HG02571 (cell line): ENCODE data around the gene RHCE.
"Not testable (repeated sequence)": the region's sequence is repeated elsewhere in the genome, so short reads cannot be mapped to it uniquely, and the experiment has no call there.

Source experiments
- ATAC-seq: cut with Tn5 transposase; IDR thresholded peaks from one replicate; pipeline ENCODE4 v1.9.1; 2021; ENCODE audit warnings: mild to moderate bottlenecking, moderate library complexity; ENCODE audit not compliant: unreplicated experiment

RHCE gene

DNA sequence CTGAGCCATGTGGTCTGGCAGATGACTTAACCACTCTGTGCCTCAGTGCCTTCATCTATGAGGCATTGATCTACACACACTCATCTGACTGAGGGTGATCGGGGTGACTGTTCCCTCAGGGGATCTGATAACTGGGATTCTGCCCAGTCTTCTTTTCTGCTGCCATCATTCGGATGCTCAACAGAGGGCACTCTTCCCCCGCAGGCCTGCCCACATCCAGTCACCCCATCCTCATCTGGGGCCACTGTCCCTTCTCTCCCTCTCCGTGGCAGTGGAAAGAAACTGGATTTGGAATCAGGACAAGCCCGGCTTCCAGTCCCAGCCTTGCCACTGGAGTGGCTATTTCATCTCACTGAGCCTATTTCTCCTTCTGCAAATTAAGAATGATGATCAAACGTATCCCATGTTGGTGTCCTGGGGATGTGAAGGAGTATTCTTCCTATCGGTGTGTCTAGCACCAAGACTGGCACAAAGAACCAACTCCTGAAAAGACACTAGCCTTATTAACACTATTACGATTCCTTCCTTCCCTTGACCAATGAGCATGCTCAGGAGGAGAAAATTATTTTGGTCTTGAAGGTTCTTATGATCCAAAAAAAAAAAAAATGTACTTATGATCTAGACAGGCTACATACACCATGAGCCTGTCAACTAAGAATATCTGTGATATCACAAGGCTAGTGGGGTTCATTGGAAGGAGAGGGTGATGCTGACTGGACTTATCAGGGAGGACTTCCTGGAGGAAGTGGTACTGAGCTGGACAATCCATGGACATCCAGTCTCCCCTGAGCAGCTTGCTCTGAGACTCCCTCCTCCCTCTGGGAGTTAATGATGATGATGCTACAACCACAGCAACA lies 17.4 kb downstream of the RHCE start:
- not testable (repeated sequence) for ATAC-seq

- ATAC-seq, result not testable (repeated sequence)
These were observed 22.5 kb downstream of the RHCE start for GRCh38 chr1:25398079-25398478.

DNA sequence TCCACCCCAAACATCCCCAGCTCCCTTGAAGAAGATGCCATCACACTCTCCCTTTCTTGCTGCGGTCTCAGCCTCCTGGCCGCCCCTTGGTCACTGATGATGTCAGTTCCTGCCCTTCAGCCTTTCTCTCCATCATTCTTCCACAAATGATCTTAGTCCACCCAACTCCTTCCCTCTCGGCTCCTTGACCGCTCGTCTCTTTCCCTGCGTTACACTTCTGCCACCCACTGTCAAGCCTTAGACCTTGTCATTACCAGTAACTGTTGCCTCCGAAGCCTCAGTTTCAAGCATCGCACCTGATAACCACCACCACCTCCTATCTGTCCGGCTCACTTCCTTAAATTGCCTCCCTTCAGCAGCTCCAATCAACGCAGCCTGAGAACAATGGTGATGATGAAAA lies 23.1 kb downstream of the RHCE start:
- ATAC-seq, result not testable (repeated sequence)

DNA sequence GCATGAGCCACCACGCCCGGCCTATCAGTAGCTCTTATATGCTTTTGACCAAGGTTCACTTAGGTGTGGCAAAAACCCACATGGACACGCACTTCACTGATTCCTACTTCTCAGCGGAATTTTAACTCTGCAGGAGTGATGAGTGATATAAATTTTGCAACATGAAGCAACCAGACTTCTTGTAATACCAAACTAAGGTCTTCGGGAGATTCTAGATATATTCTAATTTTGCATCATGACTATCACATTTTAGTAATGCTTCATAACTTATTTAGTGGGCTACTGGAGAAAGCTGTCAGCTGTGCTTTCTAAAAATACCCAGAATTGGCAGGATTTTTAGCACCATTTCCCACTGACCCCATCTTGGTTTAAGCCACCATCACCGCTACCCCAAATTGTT lies 27.8 kb downstream of the RHCE start:
- no peak for ATAC-seq

DNA sequence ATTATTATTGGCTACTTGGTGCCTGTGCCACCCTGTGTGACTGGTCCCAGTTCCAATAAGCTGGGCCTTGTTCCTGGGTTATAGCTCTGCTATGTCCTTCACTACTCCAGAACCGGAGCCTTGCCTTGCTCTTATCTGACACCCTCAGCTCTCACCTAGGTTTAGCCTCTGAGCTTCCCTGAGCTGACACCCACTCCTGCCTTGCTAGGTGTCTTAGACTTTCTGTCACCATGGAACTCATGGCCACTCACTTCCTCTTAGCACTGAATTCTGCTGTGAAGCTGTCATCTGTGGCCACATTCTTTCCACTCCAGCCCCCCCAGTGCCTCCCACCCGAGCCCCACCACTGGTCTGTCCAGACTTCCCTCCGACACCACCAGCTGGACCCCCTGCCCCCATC lies 30.9 kb downstream of the RHCE start:
- ATAC-seq, result not testable (repeated sequence)

DNA sequence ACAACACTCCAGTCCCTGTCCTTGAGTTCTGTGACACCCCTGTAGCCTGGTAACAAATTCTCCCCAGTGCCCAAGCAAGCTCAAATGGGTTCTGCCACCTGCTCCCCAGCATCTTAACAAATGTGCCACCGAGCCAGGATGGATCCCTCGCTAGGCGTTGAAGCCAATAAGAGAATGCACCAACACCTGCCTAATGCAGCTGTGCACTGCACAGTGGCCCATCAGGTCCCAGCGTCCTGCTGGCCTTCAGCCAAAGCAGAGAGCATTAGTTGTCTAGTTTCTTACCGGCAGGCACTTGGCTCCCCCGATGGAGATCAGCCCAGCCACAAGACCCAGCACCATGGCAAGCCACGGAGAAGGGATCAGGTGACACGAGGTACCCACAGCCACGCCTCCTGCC lies 31.9 kb downstream of the RHCE start:
- not testable (repeated sequence) for ATAC-seq

GRCh38 chr1:25387096-25387495 lies 33.5 kb downstream of the RHCE start:
- ATAC-seq, result not testable (repeated sequence)

DNA sequence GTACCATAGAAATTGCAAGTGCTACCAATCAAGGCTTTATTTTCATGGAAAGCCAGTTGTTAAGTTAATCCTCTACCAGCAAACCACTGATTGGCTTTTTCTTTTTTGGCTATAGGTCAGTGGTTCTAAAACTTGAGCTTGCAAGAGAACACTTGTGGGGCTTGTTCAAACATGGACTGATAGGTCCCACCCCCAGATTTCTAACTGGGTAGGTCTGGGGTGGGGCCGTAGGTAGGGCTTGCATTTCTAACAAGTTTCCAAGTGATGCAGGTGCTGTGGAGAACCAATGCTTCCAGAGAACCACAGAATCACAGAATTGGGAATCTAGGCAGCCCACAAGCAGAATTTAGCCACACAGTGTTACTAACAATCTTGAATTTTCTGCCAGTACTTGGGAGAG lies 36.8 kb downstream of the RHCE start:
- ATAC-seq, result not testable (repeated sequence)

DNA sequence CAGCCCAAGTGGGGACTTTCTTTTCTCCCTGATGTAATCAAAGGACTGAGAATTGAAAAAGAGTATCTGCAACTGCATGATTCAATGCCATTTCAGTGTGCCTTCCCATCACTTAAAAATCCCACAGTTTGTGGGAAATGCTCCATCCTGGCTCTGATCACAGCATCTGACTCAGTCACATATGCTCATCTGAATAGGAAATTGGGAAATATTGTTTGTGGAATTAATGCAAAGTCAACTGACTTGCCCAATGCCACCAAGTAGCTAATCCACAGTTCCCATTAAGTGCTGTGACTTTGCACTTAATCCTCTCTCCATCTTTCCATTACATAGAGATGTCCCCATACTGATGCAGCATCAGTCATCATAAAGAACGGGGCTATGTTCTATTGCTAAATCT lies 37.5 kb downstream of the RHCE start:
- ATAC-seq, result not testable (repeated sequence)

- ATAC-seq, result not testable (repeated sequence)
These were observed 38.1 kb downstream of the RHCE start for GRCh38 chr1:25382543-25382942.

GRCh38 chr1:25378367-25378766 lies 42.3 kb downstream of the RHCE start:
- ATAC-seq, result not testable (repeated sequence)

DNA sequence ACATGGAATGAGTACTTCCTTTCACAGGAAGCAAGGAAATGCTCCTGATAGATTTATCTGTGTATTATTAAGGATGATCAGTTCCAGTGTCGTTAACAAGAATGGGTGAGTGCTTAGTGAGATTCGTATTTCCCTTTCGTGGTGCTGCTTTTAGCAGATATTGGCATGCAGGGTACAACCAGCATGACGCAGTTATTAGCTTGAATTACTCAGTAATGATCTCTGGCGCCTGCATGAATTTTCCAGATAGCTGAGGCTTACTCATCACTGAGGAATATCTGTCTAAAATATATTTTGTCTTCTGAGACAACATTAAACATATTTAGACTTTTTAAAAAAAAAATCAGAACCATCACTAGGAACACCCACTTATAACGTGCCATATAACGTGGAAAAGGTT lies 48.9 kb downstream of the RHCE start:
- ATAC-seq, result not testable (repeated sequence)

GRCh38 chr1:25369691-25370271 lies 50.8 kb downstream of the RHCE start:
- not testable (repeated sequence) for ATAC-seq

DNA sequence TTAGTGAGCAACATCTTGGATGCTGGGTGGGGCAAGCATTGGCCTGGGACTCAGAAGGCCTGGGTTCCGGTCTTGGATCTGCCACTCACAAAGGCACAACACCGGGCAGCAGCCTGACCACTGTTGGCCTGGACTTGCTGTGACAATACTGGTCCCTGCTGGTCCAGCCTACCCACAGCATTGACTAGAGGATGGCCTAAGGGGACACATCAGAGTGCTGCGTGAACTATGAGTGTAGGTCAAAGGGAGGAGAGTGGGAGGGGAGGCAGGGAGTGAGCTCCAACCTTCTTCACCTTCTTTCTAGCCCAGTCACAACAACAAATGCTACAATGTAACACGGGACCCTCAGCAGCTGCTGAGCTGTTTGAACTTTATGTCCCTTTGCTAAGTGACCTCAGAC lies 51.4 kb downstream of the RHCE start:
- ATAC-seq, result no peak

- not testable (repeated sequence) for ATAC-seq
These were observed 57.7 kb downstream of the RHCE start for GRCh38 chr1:25362634-25363559.

DNA sequence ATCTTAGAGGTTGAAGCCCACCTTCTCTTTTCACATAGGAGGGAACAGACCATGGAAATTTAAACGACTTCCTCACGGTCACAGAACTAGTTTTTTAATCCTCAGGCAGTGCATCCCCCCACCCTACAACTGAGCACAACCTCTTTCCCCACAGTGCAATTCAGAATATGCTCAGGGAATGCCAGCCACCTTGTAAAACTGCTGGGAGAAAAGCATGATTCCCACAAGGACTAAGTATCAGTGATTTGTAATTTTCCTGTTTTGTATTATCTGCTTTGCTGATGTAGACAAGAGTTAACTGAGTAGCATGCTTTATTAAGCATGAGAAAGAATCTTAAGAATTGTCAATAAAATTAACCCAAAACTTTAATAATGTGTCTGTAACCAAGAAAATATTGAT lies 58.7 kb downstream of the RHCE start:
- ATAC-seq, result no peak

DNA sequence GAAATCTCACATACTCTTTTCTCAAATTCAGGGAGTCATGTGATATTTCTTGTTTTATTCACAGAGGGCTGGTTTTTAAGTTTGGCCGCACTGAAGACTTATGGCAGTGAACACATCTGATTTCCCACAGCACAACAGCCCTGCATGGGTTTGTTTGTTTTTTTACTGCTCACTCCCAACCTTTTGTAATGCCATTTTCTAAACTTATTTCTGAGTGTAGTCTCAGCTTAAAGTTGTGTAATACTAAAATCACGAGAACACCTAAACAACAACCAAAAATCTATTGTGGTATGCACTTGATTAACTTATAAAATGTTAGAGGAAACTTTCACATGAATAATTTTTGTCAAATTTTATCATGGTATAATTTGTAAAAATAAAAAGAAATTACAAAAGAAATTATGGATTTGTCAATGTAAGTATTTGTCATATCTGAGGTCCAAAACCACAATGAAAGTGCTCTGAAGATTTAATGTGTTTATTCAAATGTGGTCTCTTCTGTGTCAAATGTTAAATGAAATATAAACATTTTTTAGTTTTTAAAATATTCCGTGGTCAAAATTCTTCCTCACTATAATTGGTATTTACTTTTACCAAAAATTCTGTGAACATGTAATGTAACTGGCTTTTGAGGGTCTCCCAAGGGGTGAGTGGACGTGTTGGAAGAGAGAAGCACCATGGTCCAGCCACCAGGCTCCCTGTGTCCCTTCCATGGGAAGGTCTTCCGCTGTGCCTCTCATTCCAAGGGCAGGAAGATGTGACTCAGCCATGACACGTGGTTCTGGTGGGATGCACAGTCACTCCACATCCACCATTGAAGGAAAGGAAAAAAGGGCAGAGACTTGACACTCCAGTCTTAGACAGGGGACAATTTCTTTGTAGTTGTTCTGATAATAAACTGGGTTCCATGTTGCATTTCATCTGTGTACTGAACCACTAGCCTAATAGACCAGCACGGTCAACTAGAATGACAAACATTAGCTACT lies 59.7 kb downstream of the RHCE start:
- no peak for ATAC-seq

GRCh38 chr1:25356848-25357247 lies 63.8 kb downstream of the RHCE start:
- ATAC-seq, result no peak

DNA sequence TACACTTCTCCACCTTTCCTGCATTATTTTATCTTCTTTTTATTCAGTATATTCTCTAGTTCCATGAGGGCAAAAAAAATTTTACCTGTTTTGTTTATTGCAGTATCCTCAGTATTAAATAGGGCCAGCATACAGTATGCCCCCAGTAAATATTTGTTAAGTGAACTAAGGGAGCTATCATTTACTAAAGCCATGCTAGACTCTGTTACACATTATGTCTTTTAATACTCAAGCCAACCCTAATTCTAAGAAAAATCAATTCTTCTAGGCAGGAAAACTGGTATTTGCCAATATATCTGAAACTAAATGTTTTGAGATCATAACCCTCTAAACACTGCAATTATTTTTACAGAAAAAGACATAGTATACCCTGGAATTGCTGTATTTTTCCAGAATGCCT lies 64.2 kb downstream of the RHCE start:
- no peak for ATAC-seq

DNA sequence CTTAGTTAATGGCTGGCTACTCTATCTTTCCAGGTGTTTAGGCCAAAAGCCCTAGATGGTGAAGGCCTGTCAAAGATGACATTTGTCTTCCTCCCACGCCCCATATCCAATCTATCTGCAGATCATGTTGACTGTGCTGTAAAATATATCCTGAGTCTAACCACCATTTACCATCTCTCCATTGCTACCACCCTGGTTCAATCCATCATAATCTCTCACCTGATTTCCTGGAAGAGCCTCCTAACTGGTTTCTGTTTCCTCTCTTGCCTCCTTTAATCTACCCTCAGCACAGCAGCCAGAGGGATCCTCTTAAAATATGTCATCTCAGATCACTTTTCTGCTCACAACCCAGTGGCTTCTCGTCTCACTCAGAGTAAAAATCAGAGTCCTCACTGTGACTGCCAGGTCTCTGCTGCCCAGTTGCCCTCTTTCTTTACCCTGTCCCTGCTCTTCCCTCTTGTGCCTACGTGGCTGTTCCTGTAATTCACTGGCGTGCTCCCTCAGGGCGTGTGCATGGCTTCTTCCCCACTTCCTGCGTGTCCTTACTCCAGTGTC lies 64.7 kb downstream of the RHCE start:
- no peak for ATAC-seq
